HFFc6 (cell line): Measurements from ENCODE around the gene CDK13. TPM values are rescaled to one million over a fixed set of nuclear protein-coding genes. Genes with fewer than 3 reads are reported as not detected.
A peak's percentile ranks its signal among the peaks of the same experiment; 100 is the strongest.
"Not testable (repeated sequence)": the region's sequence is repeated elsewhere in the genome, so short reads cannot be mapped to it uniquely, and the experiment has no call there.

Experiments
- DNase-seq: peaks from one replicate; pipeline ENCODE4 v3.0.0-alpha.2; 2018
- H3K27ac Mint-ChIP-seq: 2 replicates; pipeline ENCODE4 v1.8.0; 2020; ENCODE audit warnings: mild to moderate bottlenecking, mixed read lengths
- H3K27me3 Mint-ChIP-seq: 2 replicates; pipeline ENCODE4 v1.8.0; 2021; ENCODE audit warnings: mild to moderate bottlenecking, moderate library complexity, mixed read lengths; ENCODE audit not compliant: insufficient read depth
- H3K36me3 Mint-ChIP-seq: 2 replicates; pipeline ENCODE4 v1.8.0; 2021; ENCODE audit warnings: low read depth, mixed read lengths
- H3K4me1 Mint-ChIP-seq: 2 replicates; pipeline ENCODE4 v1.8.0; 2020; ENCODE audit warnings: low read depth, mixed read lengths
- H3K4me3 Mint-ChIP-seq: 2 replicates; pipeline ENCODE4 v1.8.0; 2020; ENCODE audit warnings: mild to moderate bottlenecking, moderate library complexity, mixed read lengths
- H3K9me3 Mint-ChIP-seq: 2 replicates; pipeline ENCODE4 v1.8.0; 2020; ENCODE audit warnings: mild to moderate bottlenecking, mixed read lengths
- CTCF ChIP-seq: fragments of 200-600 bp; sonication (generic); IDR thresholded peaks from 2 replicates; pipeline ENCODE4 v1.5.0; 2021; ENCODE audit warnings: antibody characterized with exemption, mild to moderate bottlenecking
- total RNA-seq, 6 experiments: library from RNA; stranded (reverse); fragmentation: NEBNext Ultra II Directional; extraction: Animal tissue kit (Norgen Biotek cat#: 25700); gene quantifications; 2 replicates in 1 of 6; 3 replicates in 5 of 6; pipeline ENCODE4 v1.2.3, GENCODE V29; 2021

Gene CDK13
- total RNA-seq, 6 experiments from 2014 or later, result 28.8 to 31.7 (median 30.2) TPM

- H3K27ac Mint-ChIP-seq, result peak overlapping the region; percentile 61
- H3K36me3 Mint-ChIP-seq, result peaks cover 9% of the 10 kb centered on the region
- no peak for DNase-seq
- H3K4me1 Mint-ChIP-seq, result peaks cover 16% of the 10 kb centered on the region
- TF ChIP-seq CTCF, result no peak
- H3K4me3 Mint-ChIP-seq, result peak overlapping the region; percentile 98
- no peaks in the 10 kb centered on the region for H3K9me3 Mint-ChIP-seq
- no peaks in the 10 kb centered on the region for H3K27me3 Mint-ChIP-seq
Measured at GRCh38 chr7:40135317-40135610, 185.2 kb downstream of the CDK13 start.

- no peak for DNase-seq
- Mint-ChIP-seq H3K27me3 (no peaks in the 10 kb centered on the region), H3K9me3 (no peaks in the 10 kb centered on the region), H3K4me1 (peaks cover 8% of the 10 kb centered on the region), H3K36me3 (peaks cover 9% of the 10 kb centered on the region), H3K4me3 (no peak overlapping the region), H3K27ac (no peak overlapping the region)
- no peak for TF ChIP-seq CTCF
Measured at GRCh38 chr7:40137563-40137962, 187.5 kb downstream of the CDK13 start.

- H3K36me3 Mint-ChIP-seq, result no peaks in the 10 kb centered on the region
- no peaks in the 10 kb centered on the region for H3K9me3 Mint-ChIP-seq
- H3K27ac Mint-ChIP-seq, result no peak overlapping the region
- DNase-seq, result no peak
- TF ChIP-seq CTCF, result no peak
- no peaks in the 10 kb centered on the region for H3K4me1 Mint-ChIP-seq
- H3K27me3 Mint-ChIP-seq, result peaks cover 4% of the 10 kb centered on the region; the same call in 1 of the 2 replicates
- no peak overlapping the region for H3K4me3 Mint-ChIP-seq
Measured at GRCh38 chr7:40138973-40139372, 188.9 kb downstream of the CDK13 start.

- H3K4me3 Mint-ChIP-seq, DNase-seq, H3K27ac Mint-ChIP-seq, H3K4me1 Mint-ChIP-seq, H3K27me3 Mint-ChIP-seq, H3K36me3 Mint-ChIP-seq, H3K9me3 Mint-ChIP-seq: not testable (repeated sequence)
Measured at GRCh38 chr7:40139891-40140290, 189.8 kb downstream of the CDK13 start.

- not testable (repeated sequence) for H3K9me3 Mint-ChIP-seq, H3K4me3 Mint-ChIP-seq, H3K27ac Mint-ChIP-seq, H3K36me3 Mint-ChIP-seq, H3K27me3 Mint-ChIP-seq, H3K4me1 Mint-ChIP-seq, DNase-seq
Measured at GRCh38 chr7:40141916-40142315, 191.9 kb downstream of the CDK13 start.

- H3K4me1 Mint-ChIP-seq, result peaks cover 14% of the 10 kb centered on the region
- not testable (repeated sequence) for H3K9me3 Mint-ChIP-seq, H3K4me3 Mint-ChIP-seq, H3K27me3 Mint-ChIP-seq, H3K36me3 Mint-ChIP-seq, H3K27ac Mint-ChIP-seq, DNase-seq
Measured at GRCh38 chr7:40145596-40146130, 195.6 kb downstream of the CDK13 start.

GRCh38 chr7:40147371-40148246, 197.6 kb downstream of the CDK13 start:
- no peak overlapping the region for H3K4me3 Mint-ChIP-seq
- H3K27ac Mint-ChIP-seq, result no peak overlapping the region
- DNase-seq, result no peak
- peaks cover 16% of the 10 kb centered on the region for H3K4me1 Mint-ChIP-seq
- peaks cover 5% of the 10 kb centered on the region for H3K9me3 Mint-ChIP-seq
- TF ChIP-seq CTCF, result peak; percentile 37; the same call in 1 of the 2 replicates
- H3K36me3 Mint-ChIP-seq, result peaks cover 10% of the 10 kb centered on the region
- H3K27me3 Mint-ChIP-seq, result peaks cover 6% of the 10 kb centered on the region; the same call in 1 of the 2 replicates

- H3K9me3 Mint-ChIP-seq, H3K27ac Mint-ChIP-seq, H3K27me3 Mint-ChIP-seq, DNase-seq, H3K36me3 Mint-ChIP-seq, H3K4me3 Mint-ChIP-seq: not testable (repeated sequence)
- peaks cover 16% of the 10 kb centered on the region for H3K4me1 Mint-ChIP-seq
Measured at GRCh38 chr7:40148247-40148580, 198.2 kb downstream of the CDK13 start.
